B cell (primary cell): ENCODE data around the gene CNGB1. TPM values are rescaled to one million over a fixed set of nuclear protein-coding genes. Genes with fewer than 3 reads are reported as not detected.
"Not testable (repeated sequence)": the region's sequence is repeated elsewhere in the genome, so short reads cannot be mapped to it uniquely, and the experiment has no call there.

Experiments
- ATAC-seq: fragments of 200-7000 bp; cut with Tn5 transposase; one replicate; pipeline ENCODE4 v1.10.0; 2021; ENCODE audit warnings: low read depth, mild to moderate bottlenecking, moderate number of reproducible peaks, moderate library complexity
- CTCF ChIA-PET: fragments of 350-600 bp; sonication (Branson Sonifier 250); formaldehyde crosslinking; loops from one replicate; lab custom pipeline; 2021; ENCODE audit warnings: antibody characterized with exemption, inconsistent platforms; lab: Charles Lee
- POLR2A ChIA-PET: fragments of 350-600 bp; sonication (Branson Sonifier 250); formaldehyde crosslinking; loops from one replicate; lab custom pipeline; 2021; ENCODE audit warnings: antibody characterized with exemption; lab: Charles Lee
- DNase-seq: peaks from one replicate; pipeline ENCODE4 v3.0.0; 2013
- H2AFZ ChIP-seq: 2 replicates; pipeline ENCODE4 v1.6.1; 2012; ENCODE audit warnings: mild to moderate bottlenecking, low read depth, low read length; ENCODE audit not compliant: insufficient read depth, poor library complexity, severe bottlenecking
- H3K27ac ChIP-seq, 2 donors: 1 replicate in 1 of 2; 2 replicates in 1 of 2; pipeline ENCODE4 v1.5.1; 2012 to 2013; ENCODE audit warnings: low read length in 2 of 2, mild to moderate bottlenecking in 2 of 2, moderate library complexity in 1 of 2
- H3K27me3 ChIP-seq, 4 experiments: fragments of 200-600 bp in 1 of 4; sonication (generic) in 1 of 4; replicated peaks in 1 of 4; 1 replicate in 2 of 4; 2 replicates in 2 of 4; pipeline versions ENCODE4 v1.6.1 to v1.7.0; 2013 to 2016; ENCODE audit warnings: low read length in 3 of 4, mild to moderate bottlenecking in 2 of 4, mixed read lengths in 1 of 4, moderate library complexity in 1 of 4; ENCODE audit not compliant: insufficient read depth in 4 of 4, control insufficient read depth in 3 of 4; ENCODE audit errors: control extremely low read depth in 1 of 4
- H3K36me3 ChIP-seq, 2 experiments: replicated peaks in 1 of 2; 1 replicate in 1 of 2; 2 replicates in 1 of 2; pipeline versions ENCODE4 v1.6.1 to v1.7.1; 2013; ENCODE audit warnings: low read length in 1 of 2; ENCODE audit not compliant: insufficient read depth in 2 of 2, control insufficient read depth in 1 of 2; ENCODE audit errors: control extremely low read depth in 1 of 2, extremely low read depth in 1 of 2
- H3K4me1 ChIP-seq, 2 donors: fragments of 200-600 bp in 1 of 2; sonication (generic) in 1 of 2; 1 replicate in 1 of 2; 2 replicates in 1 of 2; pipeline versions ENCODE4 v1.5.1 to v1.6.1; 2013 to 2017; ENCODE audit warnings: low read length in 2 of 2; ENCODE audit not compliant: control insufficient read depth in 2 of 2, insufficient read depth in 2 of 2
- H3K4me2 ChIP-seq: replicated peaks from 2 replicates; pipeline ENCODE3; 2012; ENCODE audit warnings: mild to moderate bottlenecking, low read depth, low read length; ENCODE audit not compliant: poor library complexity, severe bottlenecking
- H3K4me3 ChIP-seq, 5 experiments: fragments of 200-600 bp in 1 of 5; sonication (generic) in 1 of 5; 1 replicate in 3 of 5; 2 replicates in 2 of 5; pipeline versions ENCODE4 v1.5.1 to v1.7.0; 2011 to 2016; ENCODE audit warnings: low read length in 4 of 5, mild to moderate bottlenecking in 4 of 5, low read depth in 2 of 5, control low read depth in 1 of 5, moderate library complexity in 1 of 5; ENCODE audit not compliant: insufficient read depth in 1 of 5; ENCODE audit errors: control extremely low read depth in 1 of 5, extremely low read depth in 1 of 5
- H3K79me2 ChIP-seq: fragments of 200-600 bp; sonication (generic); one replicate; pipeline ENCODE4 v1.6.0; 2016; ENCODE audit warnings: low read length; ENCODE audit not compliant: control insufficient read depth, insufficient read depth
- H3K9ac ChIP-seq: fragments of 200-600 bp; sonication (generic); 2 replicates; pipeline ENCODE4 v1.6.1; 2017; ENCODE audit warnings: mild to moderate bottlenecking, low read length, moderate library complexity
- H3K9me3 ChIP-seq, 3 donors: one replicate each; pipeline versions ENCODE4 v1.6.1 to v1.7.1; 2013; ENCODE audit warnings: low read length in 2 of 3; ENCODE audit not compliant: control insufficient read depth in 2 of 3, insufficient read depth in 1 of 3; ENCODE audit errors: control extremely low read depth in 1 of 3
- H4K20me1 ChIP-seq: 2 replicates; pipeline ENCODE4 v1.6.0; 2012; ENCODE audit warnings: mild to moderate bottlenecking, low read length; ENCODE audit not compliant: insufficient read depth, control insufficient read depth, poor library complexity, severe bottlenecking
- H3K27ac Mint-ChIP-seq: one replicate; pipeline ENCODE4 v1.8.0; 2021; ENCODE audit warnings: mixed read lengths
- H3K27me3 Mint-ChIP-seq: one replicate; pipeline ENCODE4 v1.8.0; 2021; ENCODE audit warnings: mixed read lengths
- H3K4me1 Mint-ChIP-seq: one replicate; pipeline ENCODE4 v1.8.0; 2021; ENCODE audit warnings: mixed read lengths
- H3K4me3 Mint-ChIP-seq: one replicate; pipeline ENCODE4 v1.8.0; 2021; ENCODE audit warnings: mixed read lengths
- H3K9me3 Mint-ChIP-seq: one replicate; pipeline ENCODE4 v1.8.0; 2022; ENCODE audit warnings: mixed read lengths; ENCODE audit not compliant: insufficient read depth
- EZH2 ChIP-seq: IDR thresholded peaks from 2 replicates; pipeline ENCODE4 v1.6.1; 2012; ENCODE audit warnings: borderline replicate concordance, low read depth, mild to moderate bottlenecking, moderate library complexity, low read length; ENCODE audit not compliant: insufficient read depth, poor library complexity, severe bottlenecking
- WGBS: methylation state at CpG from one replicate; pipeline ENCODE4 v1.1.5; 2013; ENCODE audit warnings: missing lambda C conversion rate; ENCODE audit not compliant: insufficient coverage; 5-methylcytosine and 5-hydroxymethylcytosine counted together
- intact Hi-C: fragments of 100-400 bp; cut with micrococcal nuclease; formaldehyde crosslinking; loops from one replicate; pipeline ENCODE4 v1.10.0; 2022
- polyA plus RNA-seq: library from polyadenylated mRNA; depleted of rRNA; stranded (reverse); fragments of >200 nt; gene quantifications from 2 replicates; pipeline ENCODE4 v1.2.3, GENCODE V29; 2012
- total RNA-seq, 2 donors: library from RNA; stranded (reverse); fragments of 120-200 nt in 1 of 2; gene quantifications; 1 replicate in 1 of 2; 2 replicates in 1 of 2; pipeline versions ENCODE4 v1.2.3 to v1.2.4, GENCODE V29; 2013 to 2022
- TF ChIP-seq, protein P1 (sequence below): fragments of 200-600 bp; IDR thresholded peaks from one replicate; pipeline ENCODE4 v1.8.0; 2022; ENCODE audit warnings: antibody characterized with exemption, mild to moderate bottlenecking

The CNGB1 gene
- total and polyA plus RNA-seq, 2 donors (not counting 1 experiment from before 2014, with no cell fraction given) = not detected

DNA sequence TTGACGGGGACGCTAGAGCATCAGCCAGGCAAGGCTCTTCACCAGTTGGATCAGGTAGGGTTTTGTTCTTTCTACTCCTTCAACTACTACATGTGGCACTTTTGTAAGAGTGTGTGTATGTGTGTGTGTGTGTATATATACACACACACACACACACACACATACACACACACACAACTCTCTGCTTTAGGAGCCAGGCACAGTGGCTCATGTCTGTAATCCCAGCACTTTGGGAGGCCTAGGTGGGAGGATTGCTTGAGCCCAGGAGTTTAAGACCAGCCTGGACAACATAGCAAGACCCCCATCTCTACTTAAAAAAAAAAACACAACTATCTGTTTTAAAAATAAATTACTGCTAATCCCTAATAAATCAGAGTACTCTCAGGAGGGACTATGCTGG lies 53.4 kb downstream of the CNGB1 start:
- POLR2A ChIA-PET, H3K4me3 ChIP-seq, CTCF ChIA-PET, H3K27ac ChIP-seq, H3K9me3 Mint-ChIP-seq, intact Hi-C loops, H3K4me1 Mint-ChIP-seq, H3K4me2 ChIP-seq, H4K20me1 ChIP-seq, H3K27ac Mint-ChIP-seq, H3K79me2 ChIP-seq, H2AFZ ChIP-seq, H3K4me3 Mint-ChIP-seq, ATAC-seq, DNase-seq, H3K4me1 ChIP-seq, H3K9ac ChIP-seq, H3K36me3 ChIP-seq: not testable (repeated sequence)
- H3K27me3 Mint-ChIP-seq = peaks cover 14% of the 10 kb centered on the region
- no CpG with 5 or more reads among the region's 2 CpGs for WGBS
- Histone ChIP-seq H3K9me3 (peaks cover 0 to 12% (median 0%) of the 10 kb centered on the region in 3 donors), H3K27me3 (peaks cover 0 to 12% (median 0%) of the 10 kb centered on the region in 4 experiments)

DNA sequence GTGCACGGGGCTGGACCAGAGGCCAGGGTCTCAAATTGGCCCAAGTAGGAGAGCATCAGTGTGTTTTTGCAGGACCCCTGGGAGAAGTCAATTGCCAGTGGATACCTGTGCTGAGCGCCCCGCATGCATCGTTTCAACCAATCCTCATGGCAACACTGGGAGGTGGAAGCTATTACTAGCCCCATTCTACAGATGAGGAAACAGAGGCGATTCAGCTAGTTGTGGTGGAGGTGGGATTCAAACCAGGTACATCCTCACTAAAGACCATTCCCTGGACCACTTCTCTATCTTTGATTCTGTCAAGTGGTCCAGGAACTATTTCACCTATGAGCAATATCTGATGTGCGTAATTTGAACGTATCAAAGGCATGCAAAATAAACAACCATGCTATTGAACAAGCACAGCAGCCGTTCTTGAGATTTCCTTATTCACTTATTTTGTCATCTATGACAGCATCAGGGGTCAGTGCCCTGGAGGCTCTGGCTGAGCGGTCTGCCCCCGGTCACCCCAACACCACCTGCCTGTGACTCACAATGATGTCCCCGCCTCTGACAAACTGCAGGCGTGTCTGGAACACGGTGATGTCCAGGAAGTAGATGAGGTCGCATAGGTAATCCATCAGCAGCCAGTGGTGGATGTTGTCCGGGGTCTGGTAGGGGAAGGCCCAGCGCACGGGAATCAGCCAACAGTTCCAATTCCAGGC lies 54.0 kb downstream of the CNGB1 start:
- peaks cover 0 to 12% (median 0%) of the 10 kb centered on the region in 3 donors for H3K9me3 ChIP-seq
- Mint-ChIP-seq H3K27ac (no peak overlapping the region), H3K9me3 (peaks cover 6% of the 10 kb centered on the region), H3K4me1 (peaks cover 1% of the 10 kb centered on the region), H3K27me3 (peaks cover 17% of the 10 kb centered on the region), H3K4me3 (no peak overlapping the region)
- POLR2A ChIA-PET = no interaction called here
- WGBS = 89% methylated on average over 11 of the region's 17 CpGs
- H3K4me3 ChIP-seq = no peak overlapping the region
- TF ChIP-seq EZH2 = no peak
- TF ChIP-seq, protein P1, sequence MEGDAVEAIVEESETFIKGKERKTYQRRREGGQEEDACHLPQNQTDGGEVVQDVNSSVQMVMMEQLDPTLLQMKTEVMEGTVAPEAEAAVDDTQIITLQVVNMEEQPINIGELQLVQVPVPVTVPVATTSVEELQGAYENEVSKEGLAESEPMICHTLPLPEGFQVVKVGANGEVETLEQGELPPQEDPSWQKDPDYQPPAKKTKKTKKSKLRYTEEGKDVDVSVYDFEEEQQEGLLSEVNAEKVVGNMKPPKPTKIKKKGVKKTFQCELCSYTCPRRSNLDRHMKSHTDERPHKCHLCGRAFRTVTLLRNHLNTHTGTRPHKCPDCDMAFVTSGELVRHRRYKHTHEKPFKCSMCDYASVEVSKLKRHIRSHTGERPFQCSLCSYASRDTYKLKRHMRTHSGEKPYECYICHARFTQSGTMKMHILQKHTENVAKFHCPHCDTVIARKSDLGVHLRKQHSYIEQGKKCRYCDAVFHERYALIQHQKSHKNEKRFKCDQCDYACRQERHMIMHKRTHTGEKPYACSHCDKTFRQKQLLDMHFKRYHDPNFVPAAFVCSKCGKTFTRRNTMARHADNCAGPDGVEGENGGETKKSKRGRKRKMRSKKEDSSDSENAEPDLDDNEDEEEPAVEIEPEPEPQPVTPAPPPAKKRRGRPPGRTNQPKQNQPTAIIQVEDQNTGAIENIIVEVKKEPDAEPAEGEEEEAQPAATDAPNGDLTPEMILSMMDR = no peak
- H3K4me2 ChIP-seq = no peak overlapping the region
- CTCF ChIA-PET = no interaction called here
- no peaks in the 10 kb centered on the region for H3K4me1 ChIP-seq
- H3K36me3 ChIP-seq = no peaks in the 10 kb centered on the region
- no peak overlapping the region for H2AFZ ChIP-seq
- H3K27me3 ChIP-seq = peaks cover 0 to 12% (median 0%) of the 10 kb centered on the region in 4 experiments
- H4K20me1 ChIP-seq = no peaks in the 10 kb centered on the region
- DNase-seq = no peak
- ATAC-seq = no peak
- H3K27ac ChIP-seq = no peak overlapping the region
- H3K9ac ChIP-seq = no peak overlapping the region
- intact Hi-C loops = no loop called here
- no peaks in the 10 kb centered on the region for H3K79me2 ChIP-seq
